H9 (cell line): ENCODE measurements around the gene KDM2B. TPM values are rescaled to one million over a fixed set of nuclear protein-coding genes. Genes with fewer than 3 reads are reported as not detected.

ENCODE experiments used
- DNase-seq: peaks from one replicate; pipeline ENCODE4 v3.0.0-alpha.2; 2017
- H2AFZ ChIP-seq: one replicate; pipeline ENCODE4 v1.6.1; 2013; ENCODE audit warnings: mild to moderate bottlenecking, low read length, control low read depth, moderate library complexity
- H2AK5ac ChIP-seq: 2 replicates; pipeline ENCODE4 v1.6.1; 2013; ENCODE audit warnings: low read length, control low read depth, mixed read lengths; ENCODE audit not compliant: insufficient read length
- H2BK120ac ChIP-seq: one replicate; pipeline ENCODE4 v1.6.1; 2013; ENCODE audit warnings: low read depth, mild to moderate bottlenecking, low read length, control low read depth, inconsistent platforms; ENCODE audit not compliant: poor library complexity, severe bottlenecking
- H2BK12ac ChIP-seq: 2 replicates; pipeline ENCODE4 v1.6.1; 2013; ENCODE audit warnings: low read length, control low read depth, mixed read lengths, low read depth; ENCODE audit not compliant: insufficient read length
- H2BK15ac ChIP-seq: 2 replicates; pipeline ENCODE4 v1.6.1; 2013; ENCODE audit warnings: low read depth, low read length, control low read depth
- H2BK20ac ChIP-seq: one replicate; pipeline ENCODE4 v1.6.1; 2013; ENCODE audit warnings: low read depth, mild to moderate bottlenecking, low read length, control low read depth, inconsistent platforms; ENCODE audit not compliant: poor library complexity, severe bottlenecking
- H2BK5ac ChIP-seq: 2 replicates; pipeline ENCODE4 v1.6.1; 2013; ENCODE audit warnings: low read length, control low read depth, mixed read lengths; ENCODE audit not compliant: insufficient read length
- H3K14ac ChIP-seq: 2 replicates; pipeline ENCODE4 v1.6.1; 2013; ENCODE audit warnings: low read length, control low read depth; ENCODE audit not compliant: insufficient read depth
- H3K18ac ChIP-seq: 2 replicates; pipeline ENCODE4 v1.6.1; 2013; ENCODE audit warnings: low read depth, mild to moderate bottlenecking, mixed read lengths, low read length, control low read depth; ENCODE audit not compliant: insufficient read length
- H3K23ac ChIP-seq: 2 replicates; pipeline ENCODE4 v1.6.1; 2013; ENCODE audit warnings: low read length, control low read depth, mixed read lengths, low read depth; ENCODE audit not compliant: insufficient read length
- H3K23me2 ChIP-seq: 2 replicates; pipeline ENCODE4 v1.6.1; 2013; ENCODE audit warnings: low read depth, mild to moderate bottlenecking, mixed read lengths, low read length, control low read depth; ENCODE audit not compliant: insufficient read length, poor library complexity, severe bottlenecking
- H3K27ac ChIP-seq: 2 replicates; pipeline ENCODE4 v1.5.1; 2013; ENCODE audit warnings: low read length, control low read depth, mixed read lengths, low read depth; ENCODE audit not compliant: insufficient read length
- H3K27me3 ChIP-seq: 2 replicates; pipeline ENCODE4 v1.6.1; 2013; ENCODE audit warnings: low read length, control low read depth, inconsistent platforms; ENCODE audit not compliant: insufficient read depth
- H3K4ac ChIP-seq: 2 replicates; pipeline ENCODE4 v1.6.1; 2013; ENCODE audit warnings: low read depth, mild to moderate bottlenecking, control low read depth, inconsistent platforms, low read length, moderate library complexity
- H3K4me1 ChIP-seq: 2 replicates; pipeline ENCODE4 v1.6.1; 2013; ENCODE audit warnings: low read length, control low read depth, inconsistent platforms; ENCODE audit not compliant: insufficient read depth
- H3K4me2 ChIP-seq: 2 replicates; pipeline ENCODE4 v1.6.1; 2013; ENCODE audit warnings: low read length, control low read depth, mixed read lengths; ENCODE audit not compliant: insufficient read length, insufficient read depth
- H3K56ac ChIP-seq: 2 replicates; pipeline ENCODE4 v1.6.1; 2013; ENCODE audit warnings: low read depth, mild to moderate bottlenecking, mixed read lengths, low read length, control low read depth; ENCODE audit not compliant: insufficient read length
- H3K79me1 ChIP-seq: 2 replicates; pipeline ENCODE4 v1.6.1; 2013; ENCODE audit warnings: low read depth, mild to moderate bottlenecking, moderate library complexity, low read length, control low read depth, inconsistent platforms; ENCODE audit not compliant: insufficient read depth, poor library complexity, severe bottlenecking
- H3K79me2 ChIP-seq: 2 replicates; pipeline ENCODE4 v1.6.1; 2013; ENCODE audit warnings: low read length, control low read depth, inconsistent platforms; ENCODE audit not compliant: insufficient read depth
- H3K9ac ChIP-seq: 2 replicates; pipeline ENCODE4 v1.6.1; 2013; ENCODE audit warnings: low read length, control low read depth, mixed read lengths; ENCODE audit not compliant: insufficient read length; ENCODE audit errors: extremely low read depth
- H3K9me3 ChIP-seq: one replicate; pipeline ENCODE4 v1.6.1; 2013; ENCODE audit warnings: low read depth, low read length, inconsistent platforms; ENCODE audit not compliant: control insufficient read depth
- H3T11ph ChIP-seq: one replicate; pipeline ENCODE4 v1.6.1; 2013; ENCODE audit warnings: mild to moderate bottlenecking, low read length, control low read depth, inconsistent platforms
- H4K20me1 ChIP-seq: one replicate; pipeline ENCODE4 v1.6.1; 2013; ENCODE audit not compliant: control insufficient read depth, insufficient read length, insufficient read depth
- H4K5ac ChIP-seq: 2 replicates; pipeline ENCODE4 v1.6.1; 2013; ENCODE audit warnings: low read depth, mild to moderate bottlenecking, mixed read lengths, low read length, control low read depth; ENCODE audit not compliant: insufficient read length
- H4K8ac ChIP-seq: replicated peaks from 2 replicates; pipeline ENCODE4 v1.6.1; 2013; ENCODE audit warnings: low read length, control low read depth, mixed read lengths, low read depth; ENCODE audit not compliant: insufficient read length
- H4K91ac ChIP-seq: 2 replicates; pipeline ENCODE4 v1.6.1; 2013; ENCODE audit warnings: low read depth, mild to moderate bottlenecking, moderate library complexity, mixed read lengths, low read length, control low read depth; ENCODE audit not compliant: insufficient read length
- H3K27ac Mint-ChIP-seq, 3 experiments: 2 replicates in 2 of 3; 3 replicates in 1 of 3; pipeline ENCODE4 v1.8.0; 2020 to 2021; ENCODE audit warnings: mixed read lengths in 3 of 3, mild to moderate bottlenecking in 1 of 3, moderate library complexity in 1 of 3
- H3K27me3 Mint-ChIP-seq: 2 replicates; pipeline ENCODE4 v1.8.0; 2021; ENCODE audit warnings: low read depth, mild to moderate bottlenecking, moderate library complexity, mixed read lengths
- H3K36me3 Mint-ChIP-seq, 3 experiments: 2 replicates in 2 of 3; 3 replicates in 1 of 3; pipeline ENCODE4 v1.8.0; 2020 to 2021; ENCODE audit warnings: low read depth in 3 of 3, mixed read lengths in 3 of 3; ENCODE audit not compliant: insufficient read depth in 1 of 3
- H3K4me1 Mint-ChIP-seq, 2 experiments: 2 replicates each; pipeline ENCODE4 v1.8.0; 2020; ENCODE audit warnings: mixed read lengths in 2 of 2
- H3K4me3 Mint-ChIP-seq, 2 experiments: 2 replicates in 1 of 2; 3 replicates in 1 of 2; pipeline ENCODE4 v1.8.0; 2020 to 2021; ENCODE audit warnings: mild to moderate bottlenecking in 2 of 2, mixed read lengths in 2 of 2, moderate library complexity in 1 of 2
- H3K9me3 Mint-ChIP-seq, 2 experiments: 2 replicates in 1 of 2; 3 replicates in 1 of 2; pipeline ENCODE4 v1.8.0; 2020; ENCODE audit warnings: mild to moderate bottlenecking in 2 of 2, mixed read lengths in 2 of 2, moderate library complexity in 1 of 2
- WGBS: extraction: QIAGEN DNeasy Blood & Tissue Kit; methylation state at CpG from one replicate; pipeline ENCODE4 v1.1.7; 2013; ENCODE audit warnings: missing lambda C conversion rate, low lambda C conversion rate, mixed read lengths; ENCODE audit not compliant: insufficient read length; ENCODE audit errors: extremely low coverage; 5-methylcytosine and 5-hydroxymethylcytosine counted together
- total RNA-seq: library from RNA; stranded (reverse); gene quantifications from 2 replicates; pipeline ENCODE4 v1.2.1, GENCODE V29; 2021
- TF ChIP-seq, protein P1 (sequence below): fragments of 200-600 bp; sonication (generic); conservative IDR thresholded peaks from 3 replicates; pipeline ENCODE4 v1.8.0; 2021; ENCODE audit warnings: antibody characterized with exemption, mild to moderate bottlenecking

The KDM2B gene
- total RNA-seq, 1 experiment from 2014 or later = 143 TPM

DNA sequence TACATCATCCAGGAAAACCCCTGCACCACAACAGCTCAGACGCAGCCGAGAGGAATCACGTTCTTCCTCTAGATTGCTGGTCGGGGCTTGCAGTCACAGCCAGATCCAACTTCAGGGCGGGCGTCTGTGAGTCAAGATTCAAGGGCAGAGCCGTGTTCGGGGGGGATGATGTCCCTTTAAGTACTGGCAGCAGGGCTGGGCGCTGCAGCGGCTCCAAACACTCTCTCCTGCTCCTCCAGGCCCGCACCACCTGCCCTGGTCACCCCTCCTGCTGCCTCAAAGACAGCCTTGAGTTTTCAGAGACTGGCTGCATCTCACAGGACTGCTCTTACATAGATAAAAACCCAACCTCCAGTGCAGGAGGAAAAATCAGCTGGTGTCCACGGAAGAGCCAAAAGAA, 68.3 kb downstream of the KDM2B start:
- no CpG with 5 or more reads among the region's 12 CpGs for WGBS
- Mint-ChIP-seq H3K4me1 (peaks cover 18 to 24% of the 10 kb centered on the region in 2 experiments), H3K9me3 (peaks cover 4 to 6% of the 10 kb centered on the region in 2 experiments), H3K4me3 (no peak overlapping the region), H3K36me3 (peaks cover 40 to 72% (median 63%) of the 10 kb centered on the region in 3 experiments), H3K27ac (peak overlapping the region in 1 of 3 experiments; percentile 68; a peak in 1 of 7 replicates), H3K27me3 (no peaks in the 10 kb centered on the region)
- Histone ChIP-seq H3T11ph (no peak overlapping the region), H3K79me2 (no peaks in the 10 kb centered on the region), H3K27me3 (no peaks in the 10 kb centered on the region), H3K9me3 (no peaks in the 10 kb centered on the region), H2BK15ac (no peak overlapping the region), H3K4me1 (no peaks in the 10 kb centered on the region), H2BK12ac (no peak overlapping the region), H2AK5ac (no peak overlapping the region), H2BK120ac (no peak overlapping the region), H3K23ac (no peak overlapping the region), H3K9ac (no peak overlapping the region), H4K8ac (no peak overlapping the region), H3K18ac (no peak overlapping the region), H3K4ac (no peak overlapping the region), H4K5ac (no peak overlapping the region), H3K4me2 (no peak overlapping the region), H3K56ac (no peak overlapping the region), H3K14ac (no peak overlapping the region), H2AFZ (no peak overlapping the region), H2BK20ac (no peak overlapping the region), H2BK5ac (no peak overlapping the region), H3K79me1 (no peaks in the 10 kb centered on the region), H3K27ac (no peak overlapping the region), H4K20me1 (peaks cover 5% of the 10 kb centered on the region), H3K23me2 (no peaks in the 10 kb centered on the region), H4K91ac (no peak overlapping the region)
- TF ChIP-seq, protein P1, sequence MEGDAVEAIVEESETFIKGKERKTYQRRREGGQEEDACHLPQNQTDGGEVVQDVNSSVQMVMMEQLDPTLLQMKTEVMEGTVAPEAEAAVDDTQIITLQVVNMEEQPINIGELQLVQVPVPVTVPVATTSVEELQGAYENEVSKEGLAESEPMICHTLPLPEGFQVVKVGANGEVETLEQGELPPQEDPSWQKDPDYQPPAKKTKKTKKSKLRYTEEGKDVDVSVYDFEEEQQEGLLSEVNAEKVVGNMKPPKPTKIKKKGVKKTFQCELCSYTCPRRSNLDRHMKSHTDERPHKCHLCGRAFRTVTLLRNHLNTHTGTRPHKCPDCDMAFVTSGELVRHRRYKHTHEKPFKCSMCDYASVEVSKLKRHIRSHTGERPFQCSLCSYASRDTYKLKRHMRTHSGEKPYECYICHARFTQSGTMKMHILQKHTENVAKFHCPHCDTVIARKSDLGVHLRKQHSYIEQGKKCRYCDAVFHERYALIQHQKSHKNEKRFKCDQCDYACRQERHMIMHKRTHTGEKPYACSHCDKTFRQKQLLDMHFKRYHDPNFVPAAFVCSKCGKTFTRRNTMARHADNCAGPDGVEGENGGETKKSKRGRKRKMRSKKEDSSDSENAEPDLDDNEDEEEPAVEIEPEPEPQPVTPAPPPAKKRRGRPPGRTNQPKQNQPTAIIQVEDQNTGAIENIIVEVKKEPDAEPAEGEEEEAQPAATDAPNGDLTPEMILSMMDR = no peak
- no peak for DNase-seq
